K562 (cell line): ENCODE data around the gene ZFP62. TPM values are rescaled to one million over a fixed set of nuclear protein-coding genes. Genes with fewer than 3 reads are reported as not detected.

ENCODE experiments used
- ATAC-seq: fragments of 200-7000 bp; cut with Tn5 transposase; 3 replicates; pipeline ENCODE4 v1.9.1; 2020; ENCODE audit warnings: moderate library complexity
- BruUV-seq: library from RNA; stranded (reverse); fragments of 400-500 nt; replicated peaks from 2 replicates; lab custom pipeline; 2021; lab: Mats Ljungman, UMichigan
- CTCF ChIA-PET: fragments of 300-600 bp; formaldehyde crosslinking; extraction: SDS; loops from one replicate; lab custom pipeline; 2021; ENCODE audit warnings: low intra/inter-chr PET ratio; lab: Yijun Ruan, JAX
- POLR2A ChIA-PET: fragments of 300-600, 350-650 bp; sonication (Branson Sonifier 250); formaldehyde crosslinking; extraction: SDS; loops from one replicate; lab custom pipeline; 2021; ENCODE audit warnings: antibody characterized with exemption, inconsistent platforms; lab: Yijun Ruan, JAX
- DNase-seq, 4 experiments: peaks; one replicate each; pipeline versions ENCODE4 v3.0.0 to v3.0.0-alpha.2; 2011 to 2018; ENCODE audit warnings: low spot score in 3 of 4, mixed read lengths in 3 of 4; ENCODE audit errors: extremely low read depth in 1 of 4
- FAIRE-seq: peaks from 2 replicates; lab custom pipeline; 2011; peaks lifted over from hg19 to GRCh38; lab: Jason Lieb, UNC
- H2AFZ ChIP-seq: 2 replicates; pipeline ENCODE4 v1.6.0; 2011; ENCODE audit warnings: low read depth, low read length, control low read depth, inconsistent platforms
- H3K27ac ChIP-seq: fragments of 200-600 bp; 3 replicates; pipeline ENCODE4 v1.8.0; 2011; ENCODE audit warnings: low read depth, mild to moderate bottlenecking, control low read depth, inconsistent platforms, low read length, moderate library complexity, mixed read lengths; ENCODE audit errors: extremely low read depth
- H3K27me3 ChIP-seq, 2 experiments: fragments of 300-600 bp in 1 of 2; 2 replicates in 1 of 2; 3 replicates in 1 of 2; pipeline versions ENCODE4 v1.6.0 to v1.8.0; 2011; ENCODE audit warnings: inconsistent platforms in 2 of 2, low read length in 2 of 2, mild to moderate bottlenecking in 1 of 2, mixed read lengths in 1 of 2, moderate library complexity in 1 of 2; ENCODE audit not compliant: control insufficient read depth in 2 of 2, insufficient read depth in 2 of 2
- H3K36me3 ChIP-seq: fragments of 300-600 bp; 3 replicates; pipeline ENCODE4 v1.8.0; 2011; ENCODE audit warnings: mild to moderate bottlenecking, low read length, inconsistent platforms; ENCODE audit not compliant: control insufficient read depth, insufficient read depth
- H3K4me1 ChIP-seq, 2 experiments: fragments of 200-600 bp in 1 of 2; replicated peaks in 1 of 2; 2 replicates in 1 of 2; 3 replicates in 1 of 2; pipeline versions ENCODE4 v1.5.1 to v1.8.0; 2011; ENCODE audit warnings: inconsistent platforms in 2 of 2, low read length in 2 of 2, mild to moderate bottlenecking in 1 of 2, mixed read lengths in 1 of 2, moderate library complexity in 1 of 2; ENCODE audit not compliant: control insufficient read depth in 2 of 2, insufficient read depth in 2 of 2
- H3K4me2 ChIP-seq: 2 replicates; pipeline ENCODE4 v1.6.1; 2011; ENCODE audit warnings: low read length, control low read depth, inconsistent platforms, mixed read lengths; ENCODE audit not compliant: insufficient read depth
- H3K4me3 ChIP-seq: fragments of 200-600 bp; sonication (generic), shearing (Covaris generic); 2 replicates; pipeline ENCODE4 v1.5.1; 2016; ENCODE audit warnings: control low read depth, inconsistent platforms
- H3K79me2 ChIP-seq: fragments of 200-600 bp; 3 replicates; pipeline ENCODE4 v1.8.0; 2011; ENCODE audit warnings: low read length, inconsistent platforms; ENCODE audit not compliant: control insufficient read depth, insufficient read depth
- H3K9ac ChIP-seq, 2 experiments: 2 replicates each; pipeline versions ENCODE4 v1.6.0 to v1.6.1; 2011; ENCODE audit warnings: low read depth in 2 of 2, low read length in 2 of 2, control low read depth in 1 of 2, inconsistent platforms in 1 of 2, mild to moderate bottlenecking in 1 of 2, mixed read lengths in 1 of 2; ENCODE audit not compliant: insufficient read depth in 1 of 2
- H3K9me1 ChIP-seq: one replicate; pipeline ENCODE4 v1.6.0; 2011; ENCODE audit warnings: inconsistent platforms, mild to moderate bottlenecking, low read length, moderate library complexity; ENCODE audit not compliant: control insufficient read depth, insufficient read depth
- H3K9me3 ChIP-seq: replicated peaks from 2 replicates; pipeline ENCODE4 v1.5.1; 2011; ENCODE audit warnings: low read depth, low read length, inconsistent platforms; ENCODE audit not compliant: control insufficient read depth, insufficient read depth
- H4K20me1 ChIP-seq: replicated peaks from 2 replicates; pipeline ENCODE4 v1.6.1; 2011; ENCODE audit warnings: low read length, inconsistent platforms, mixed read lengths; ENCODE audit not compliant: control insufficient read depth, insufficient read depth
- ADNP ChIP-seq: fragments of 200-800 bp; sonication (Bioruptor generic); IDR thresholded peaks from 2 replicates; pipeline ENCODE4 v1.6.1; 2016; ENCODE audit warnings: missing genetic modification characterization, missing compliant biosample characterization
- BCOR ChIP-seq: fragments of 450-650 bp; IDR thresholded peaks from 2 replicates; pipeline ENCODE4 v1.6.1; 2016
- HDAC2 ChIP-seq: fragments of 450-650 bp; IDR thresholded peaks from 2 replicates; pipeline ENCODE4 v1.6.1; 2016; ENCODE audit warnings: mild to moderate bottlenecking
- HMGXB4 ChIP-seq: sonication (generic); formaldehyde crosslinking; IDR thresholded peaks from 2 replicates; pipeline ENCODE4 v1.8.1; 2023; ENCODE audit warnings: mild to moderate bottlenecking, missing genetic modification reagents
- ILF3 ChIP-seq: fragments of 450-650 bp; IDR thresholded peaks from 2 replicates; pipeline ENCODE4 v1.6.1; 2018; ENCODE audit warnings: antibody characterized with exemption, mild to moderate bottlenecking, moderate library complexity, borderline replicate concordance
- KDM1A ChIP-seq, 2 experiments: fragments of 450-650 bp; IDR thresholded peaks; 2 replicates each; pipeline ENCODE4 v1.6.1; 2016; ENCODE audit warnings: mild to moderate bottlenecking in 2 of 2
- RBM25 ChIP-seq: fragments of 200-400 bp; formaldehyde crosslinking; IDR thresholded peaks from 2 replicates; pipeline ENCODE4 v1.6.1; 2018; ENCODE audit warnings: low read length, low read depth, moderate library complexity; ENCODE audit not compliant: severe bottlenecking
- SMARCA5 ChIP-seq: fragments of 450-650 bp; IDR thresholded peaks from 2 replicates; pipeline ENCODE4 v1.6.1; 2016
- SNAPC5 ChIP-seq: fragments of 250-450 bp; sonication (Bioruptor Pico); IDR thresholded peaks from 2 replicates; pipeline ENCODE4 v1.8.0; 2021; ENCODE audit warnings: moderate library complexity, mild to moderate bottlenecking, inconsistent platforms
- TOE1 ChIP-seq, 2 experiments: fragments of 450-650 bp in 1 of 2; sonication (generic) in 1 of 2; formaldehyde crosslinking in 1 of 2; IDR thresholded peaks; 2 replicates each; pipeline versions ENCODE4 v1.7.1 to v1.8.0; 2016 to 2022; ENCODE audit warnings: borderline replicate concordance in 2 of 2, mild to moderate bottlenecking in 2 of 2, antibody characterized with exemption in 1 of 2, inconsistent platforms in 1 of 2, low read depth in 1 of 2, missing genetic modification reagents in 1 of 2, moderate library complexity in 1 of 2
- USF2 ChIP-seq: sonication (generic); formaldehyde crosslinking; IDR thresholded peaks from 2 replicates; pipeline ENCODE4 v1.5.0; 2020; ENCODE audit warnings: missing genetic modification reagents
- WGBS: fragments of 100-300 bp; shearing (Covaris generic); methylation state at CpG from one replicate; pipeline ENCODE4 v1.1.6; 2016; ENCODE audit warnings: low coverage, mixed read lengths; ENCODE audit not compliant: insufficient coverage; ENCODE audit errors: missing lambda C conversion rate; 5-methylcytosine and 5-hydroxymethylcytosine counted together
- in situ Hi-C: fragments of 300-500 bp; cut with MboI; formaldehyde crosslinking; loops from 4 replicates; pipeline ENCODE4 v1.15.0; 2018; ENCODE audit warnings: inconsistent platforms, mixed read lengths
- intact Hi-C: fragments of 100-400 bp; cut with micrococcal nuclease; formaldehyde crosslinking; loops from 2 replicates; pipeline ENCODE4 v1.14.2; 2022
- polyA plus RNA-seq, 8 experiments: library from polyadenylated mRNA; depleted of rRNA in 4 of 8; stranded (reverse) in 5 of 8; unstranded in 3 of 8; fragments of >200 nt; fragmentation: Nextera tagmentation in 2 of 8; fragmentation: Illumina TruSeq in 1 of 8; extraction: Ambion mirVana in 2 of 8; extraction: Trizol in 1 of 8; gene quantifications; 2 replicates each; pipeline versions ENCODE4 v1.2.1 to v1.2.3, GENCODE V29; 2011 to 2014; ENCODE audit warnings: inconsistent platforms in 1 of 8, missing spikeins in 1 of 8
- total RNA-seq, 7 experiments: library from RNA; depleted of rRNA in 6 of 7; stranded (reverse); fragments of >200 nt in 6 of 7; fragmentation: Illumina TruSeq in 2 of 7; extraction: Trizol in 2 of 7; gene quantifications; 2 replicates each; pipeline versions ENCODE4 v1.2.1 to v1.2.3, GENCODE V29; 2011 to 2021; ENCODE audit warnings: low replicate concordance in 1 of 7

Gene ZFP62
- total and polyA plus RNA-seq, 9 of the 15 experiments (the other 6 are each of a cell fraction or from before 2014, with no cell fraction given): 12.2 to 37.5 (median 25.0) TPM

- H3K9ac ChIP-seq: no peak overlapping the region
- no peak overlapping the region for H2AFZ ChIP-seq
- ChIA-PET CTCF (no interaction called here), POLR2A (interaction anchor here (0.5 to 0.9 kb wide), 2 partner anchors 40 to 41 kb away, joined by 3 read pairs; partner anchors contain the start of gene ZFP62)
- H3K9me1 ChIP-seq: no peaks in the 10 kb centered on the region
- no peaks in the 10 kb centered on the region for H3K9me3 ChIP-seq
- H3K27me3 ChIP-seq: no peaks in the 10 kb centered on the region
- ATAC-seq (no peak), DNase-seq (no peak), FAIRE-seq (no peak)
- H3K4me3 ChIP-seq: no peak overlapping the region
- WGBS: 68% methylated on average over 4 of the region's 4 CpGs
- peaks cover 11 to 14% of the 10 kb centered on the region in 2 experiments; a peak in 4 of 5 replicates for H3K4me1 ChIP-seq
- H4K20me1 ChIP-seq: no peaks in the 10 kb centered on the region
- TF ChIP-seq TOE1 (IDR thresholded peaks at IDR 0.05; ENCODE audit: borderline replicate concordance): no peak
- no peak for TF ChIP-seq TOE1 (CRISPR knock-in tag; IDR thresholded peaks at IDR 0.05; ENCODE audit: borderline replicate concordance, low read depth)
- peak; percentile 99 for TF ChIP-seq RBM25
- no peak for TF ChIP-seq HMGXB4 (CRISPR knock-in tag)
- peak; percentile 53; the same call in 1 of the 2 replicates for TF ChIP-seq HDAC2
- peak; percentile 62; the same call in 1 of the 2 replicates for TF ChIP-seq SMARCA5
- peak; percentile 71 to 78 for TF ChIP-seq KDM1A (IDR thresholded peaks at IDR 0.05)
- TF ChIP-seq SNAPC5 (CRISPR knock-in tag): no peak
- peak; percentile 96 for TF ChIP-seq BCOR
- no peak for TF ChIP-seq ILF3
- TF ChIP-seq ADNP: peak; percentile 96
- TF ChIP-seq USF2 (CRISPR knock-in tag): 0 out of 2 replicates have a peak, but pooled peaks have one; percentile 20
- in situ Hi-C loops (no loop called here), intact Hi-C loops (no loop called here)
- H3K36me3 ChIP-seq: no peaks in the 10 kb centered on the region
- H3K4me2 ChIP-seq: no peak overlapping the region
- no peaks in the 10 kb centered on the region for H3K79me2 ChIP-seq
- BruUV-seq: no TSS peak
- H3K27ac ChIP-seq: no peak overlapping the region
Measured at GRCh38 chr5:180821538-180821937, 39.5 kb downstream of the ZFP62 start.
